WI38 (cell line): Measurements from ENCODE around the gene TNFRSF14.

Source experiments
- H3K4me3 ChIP-seq: 2 replicates; pipeline ENCODE4 v1.5.1; 2011; ENCODE audit warnings: low read depth, mild to moderate bottlenecking, control low read depth, low read length
- CTCF ChIP-seq: IDR thresholded peaks from 2 replicates; pipeline ENCODE4 v1.5.1; 2012; ENCODE audit warnings: low read depth, mild to moderate bottlenecking, control low read depth, low read length

TNFRSF14 gene

DNA sequence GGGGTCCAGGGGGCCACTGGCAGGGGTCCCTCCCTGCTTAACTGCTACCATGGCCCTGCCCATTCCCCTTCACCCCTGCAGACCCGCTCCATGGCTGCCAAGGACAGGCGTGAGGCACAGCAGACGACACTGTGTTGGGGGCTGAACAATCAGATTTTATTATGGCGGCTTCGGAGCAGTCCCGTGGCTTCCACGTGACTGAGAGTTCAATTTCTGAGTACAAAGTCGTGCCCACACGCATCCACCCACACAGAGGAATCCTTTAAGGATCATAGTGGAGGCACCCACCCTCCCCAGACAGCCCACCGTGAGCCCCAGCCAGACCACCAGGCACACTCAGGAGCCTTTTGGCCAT, 27.6 kb upstream of the TNFRSF14 start:
- TF ChIP-seq CTCF, result no peak
- H3K4me3 ChIP-seq, result no peak overlapping the region

DNA sequence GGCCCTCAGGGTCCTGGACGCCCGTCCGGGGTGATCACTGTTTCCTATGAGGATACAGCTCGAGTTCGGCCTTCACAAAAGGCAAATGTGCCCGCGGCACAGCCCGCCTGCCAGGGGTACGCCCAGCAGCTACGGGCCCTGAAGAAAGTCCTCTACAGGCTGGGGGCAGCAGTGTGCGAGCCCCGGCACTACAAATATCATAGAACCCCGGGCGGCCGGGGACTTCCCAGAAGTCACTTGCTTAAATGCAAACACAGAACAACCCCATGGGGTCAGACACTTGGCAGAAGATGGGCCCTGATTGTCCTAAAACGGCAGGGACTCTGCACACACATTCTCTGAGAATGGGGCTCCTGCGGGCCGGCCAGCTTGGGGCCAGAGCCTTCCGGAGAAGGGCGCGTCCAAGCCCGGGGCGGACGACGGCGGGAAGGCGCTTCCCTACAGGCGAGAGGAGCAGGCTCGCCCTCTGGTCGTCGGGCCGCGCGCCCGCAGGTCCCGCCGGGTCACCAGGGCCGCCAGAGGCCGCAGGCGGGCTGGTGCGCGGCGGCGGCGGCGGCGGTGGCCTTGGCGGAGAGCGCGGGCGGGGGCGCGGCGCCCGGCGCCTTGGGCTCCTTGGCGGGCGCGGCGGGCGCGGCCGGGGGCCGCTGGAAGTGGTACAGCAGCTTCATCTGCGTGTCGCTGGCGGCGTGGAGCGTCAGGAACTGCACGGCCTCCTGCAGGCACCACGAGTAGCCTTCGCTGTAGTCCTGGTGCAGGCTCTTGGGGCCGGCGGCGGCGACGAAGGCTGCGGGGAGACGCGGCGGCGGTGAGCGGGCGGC, 27.0 kb upstream of the TNFRSF14 start:
- H3K4me3 ChIP-seq, result no peak overlapping the region

DNA sequence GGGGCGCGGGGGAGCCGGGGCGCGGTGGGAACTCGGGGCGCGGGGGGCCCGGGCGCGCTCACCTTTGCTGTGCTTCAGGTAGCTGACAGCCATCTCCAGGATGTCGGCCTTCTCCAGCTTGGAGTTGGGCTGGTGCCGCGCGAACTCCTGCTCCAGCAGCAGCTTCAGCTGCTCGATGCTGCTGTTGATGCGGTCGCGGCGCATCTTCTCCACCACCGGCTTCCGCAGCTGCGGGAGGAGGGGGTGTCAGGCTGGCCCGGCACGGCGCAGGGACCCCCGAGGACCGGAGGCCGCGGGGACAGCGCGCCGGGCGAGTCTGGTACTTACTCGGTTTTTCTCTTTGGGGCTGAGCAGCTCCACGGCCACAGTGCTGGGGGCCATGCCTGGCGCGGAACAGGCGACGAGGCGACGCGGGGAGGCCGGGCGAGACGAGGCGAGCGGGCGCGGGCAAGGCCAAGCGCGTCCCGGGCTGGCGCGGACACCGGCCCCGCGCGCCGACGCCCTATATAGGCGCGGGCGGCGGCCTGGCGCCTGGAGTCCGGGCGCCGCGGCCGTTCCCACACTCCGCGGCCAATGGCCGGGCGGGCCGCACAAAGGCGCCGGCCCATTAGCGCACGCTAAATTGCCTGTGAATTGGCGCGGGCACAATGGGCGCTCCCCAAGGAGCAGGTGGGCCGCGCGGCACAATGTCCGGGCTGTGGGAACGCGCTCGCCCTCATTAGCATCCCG, 26.2 kb upstream of the TNFRSF14 start, which contains the start of gene HES5:
Gene HES5, minus strand, starts transcription at position 480 of the 729 bp plus-strand sequence. Its CDS starts 99 bp downstream, at position 381.
- TF ChIP-seq CTCF, result no peak
- H3K4me3 ChIP-seq, result 0 out of 2 replicates have a peak within 1 kb of the TSS, but pooled peaks have one; percentile 8

More for the DNA sequence above, 27.0 kb upstream of the TNFRSF14 start:
- no peak for TF ChIP-seq CTCF

DNA sequence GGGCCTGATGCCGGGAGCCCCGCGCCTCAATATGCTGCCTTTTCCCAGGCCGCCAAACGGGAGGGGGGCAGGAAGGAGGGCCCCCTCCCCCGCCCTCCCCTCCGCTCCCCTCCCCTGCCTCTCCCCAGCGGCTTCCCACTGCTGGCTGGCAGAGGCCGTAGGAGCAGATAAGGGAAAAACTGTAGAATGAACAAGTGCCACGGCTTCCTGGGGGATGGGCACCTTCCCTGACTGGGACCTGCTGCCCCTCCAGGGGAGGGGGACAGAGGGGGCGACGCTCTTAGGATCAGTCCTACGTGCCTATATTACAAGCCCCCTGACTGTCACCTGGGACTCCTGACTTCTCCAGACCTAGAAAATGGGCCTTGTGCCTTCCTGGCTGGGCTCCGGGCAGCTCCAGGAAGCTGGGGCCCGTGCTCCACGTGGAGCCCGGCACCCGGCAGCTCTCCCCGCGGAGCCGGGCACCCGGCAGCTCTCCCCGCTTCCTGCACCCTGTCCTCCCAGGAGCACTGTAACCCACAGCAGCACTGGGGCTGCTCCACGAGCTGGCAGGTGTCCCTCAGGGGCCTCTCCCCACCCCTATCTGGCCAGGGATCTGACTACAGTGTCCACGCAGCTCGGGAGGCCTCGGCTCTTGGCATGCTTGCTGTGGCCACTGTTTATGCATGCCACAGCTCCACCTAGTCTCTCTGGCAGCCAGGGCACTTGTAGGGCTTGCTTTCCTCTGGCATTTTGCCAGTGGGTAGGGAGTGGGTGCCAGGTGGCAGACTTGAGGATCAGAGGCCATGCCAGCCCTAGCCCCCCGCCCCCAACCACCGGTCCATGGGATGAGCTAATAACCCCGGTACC, 25.4 kb upstream of the TNFRSF14 start:
- H3K4me3 ChIP-seq, result no peak overlapping the region
- no peak for TF ChIP-seq CTCF

DNA sequence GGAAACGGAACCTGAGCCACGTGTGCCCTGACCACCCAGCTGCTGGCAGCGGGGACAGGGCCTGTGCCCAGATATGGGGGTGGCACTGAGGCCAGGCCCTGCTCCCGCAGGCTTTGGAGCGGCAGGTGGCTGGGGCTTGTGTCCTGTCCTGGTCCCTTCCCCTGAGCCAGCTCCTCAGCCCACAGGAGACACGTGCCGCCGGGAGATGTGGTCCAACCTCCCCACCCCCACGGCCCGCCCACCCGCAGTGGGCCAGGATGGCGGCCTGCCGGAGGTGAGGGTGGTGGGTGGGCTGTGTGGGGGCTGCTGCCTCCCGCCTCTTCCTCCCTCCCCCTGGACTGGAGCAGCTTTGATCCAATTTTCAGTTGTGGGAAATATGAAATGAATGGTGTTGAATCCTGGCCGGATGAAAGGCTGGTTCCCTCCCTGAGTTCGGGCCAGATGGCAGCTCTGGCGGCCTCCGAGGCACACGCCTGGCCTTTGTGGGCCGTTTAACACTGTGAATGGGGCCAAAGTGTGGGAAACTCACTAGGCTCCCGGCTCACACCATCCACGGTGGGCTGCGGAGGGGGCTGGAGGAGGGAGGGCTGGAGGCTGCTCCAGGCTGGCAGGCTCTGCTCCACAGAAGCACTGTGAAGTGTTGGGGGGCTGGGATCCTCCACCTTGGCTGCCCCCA, 23.5 kb upstream of the TNFRSF14 start:
- no peak for TF ChIP-seq CTCF
- no peak overlapping the region for H3K4me3 ChIP-seq

GRCh38 chr1:2533365-2533764, 22.8 kb upstream of the TNFRSF14 start:
- TF ChIP-seq CTCF, result no peak
- no peak overlapping the region for H3K4me3 ChIP-seq
